ENCODE results near the gene DAD1.

The DAD1 gene

GRCh38 chr14:22535126-22535525, 53.9 kb downstream of the DAD1 start:
- no peak for TF ChIP-seq FOXP2 (optimal IDR thresholded peaks at IDR 0.05; ENCODE audit: borderline replicate concordance, extremely low read depth, extremely low read length, insufficient read depth)
- TF ChIP-seq REST (IDR thresholded peaks at IDR 0.05; ENCODE audit: insufficient read depth in 1 of 2, low read depth in 2 of 2, low read length in 2 of 2) = no peak
- no peak for TF ChIP-seq SIN3A (IDR thresholded peaks at IDR 0.05; ENCODE audit: borderline replicate concordance, insufficient read depth, low read length)
- TF ChIP-seq TAF1 (IDR thresholded peaks at IDR 0.05; ENCODE audit: borderline replicate concordance, insufficient read depth, low read length) = no peak

- no peak for TF ChIP-seq REST (IDR thresholded peaks at IDR 0.05; ENCODE audit: insufficient read depth in 1 of 2, low read depth in 2 of 2, low read length in 2 of 2)
- no peak for TF ChIP-seq TAF1 (IDR thresholded peaks at IDR 0.05; ENCODE audit: borderline replicate concordance, insufficient read depth, low read length)
- no peak for TF ChIP-seq POLR2AphosphoS5 (IDR thresholded peaks at IDR 0.05; ENCODE audit: low read depth, low read length)
- no peak for TF ChIP-seq SIN3A (IDR thresholded peaks at IDR 0.05; ENCODE audit: borderline replicate concordance, insufficient read depth, low read length)
- TF ChIP-seq FOXP2 (optimal IDR thresholded peaks at IDR 0.05; ENCODE audit: borderline replicate concordance, extremely low read depth, extremely low read length, insufficient read depth) = no peak
These were observed 54.5 kb downstream of the DAD1 start for GRCh38 chr14:22534547-22534946.

- no peak for TF ChIP-seq SIN3A (IDR thresholded peaks at IDR 0.05; ENCODE audit: borderline replicate concordance, insufficient read depth, low read length)
- no peak for TF ChIP-seq TAF1 (IDR thresholded peaks at IDR 0.05; ENCODE audit: borderline replicate concordance, insufficient read depth, low read length)
- TF ChIP-seq POLR2AphosphoS5 (IDR thresholded peaks at IDR 0.05; ENCODE audit: low read depth, low read length) = no peak
- TF ChIP-seq REST (IDR thresholded peaks at IDR 0.05; ENCODE audit: insufficient read depth in 1 of 2, low read depth in 2 of 2, low read length in 2 of 2) = no peak
- no peak for TF ChIP-seq FOXP2 (optimal IDR thresholded peaks at IDR 0.05; ENCODE audit: borderline replicate concordance, extremely low read depth, extremely low read length, insufficient read depth)
These were observed 55.2 kb downstream of the DAD1 start for GRCh38 chr14:22533739-22534359.

GRCh38 chr14:22533057-22533704, 55.8 kb downstream of the DAD1 start:
- no peak for TF ChIP-seq POLR2AphosphoS5 (IDR thresholded peaks at IDR 0.05; ENCODE audit: low read depth, low read length)
- TF ChIP-seq SIN3A (IDR thresholded peaks at IDR 0.05; ENCODE audit: borderline replicate concordance, insufficient read depth, low read length) = no peak
- no peak for TF ChIP-seq TAF1 (IDR thresholded peaks at IDR 0.05; ENCODE audit: borderline replicate concordance, insufficient read depth, low read length)
- no peak for TF ChIP-seq REST (IDR thresholded peaks at IDR 0.05; ENCODE audit: insufficient read depth in 1 of 2, low read depth in 2 of 2, low read length in 2 of 2)
- TF ChIP-seq FOXP2 (optimal IDR thresholded peaks at IDR 0.05; ENCODE audit: borderline replicate concordance, extremely low read depth, extremely low read length, insufficient read depth) = no peak

Data from PFSK-1 (cell line).